Spleen (tissue), 11 donors: Measurements from ENCODE around the gene DDX60. TPM values are rescaled to one million over a fixed set of nuclear protein-coding genes. Genes with fewer than 3 reads are reported as not detected.
"Not testable (repeated sequence)": the region's sequence is repeated elsewhere in the genome, so short reads cannot be mapped to it uniquely, and the experiment has no call there.

Experiments used
- DNase-seq: peaks from one replicate; pipeline ENCODE4 v3.0.0-alpha.2; 2020
- H3K27ac ChIP-seq, 8 donors: fragments of 200-600 bp; sonication (generic) in 7 of 8; 1 replicate in 4 of 8; 2 replicates in 4 of 8; pipeline versions ENCODE4 v1.5.0 to v1.8.0; 2016 to 2021; ENCODE audit warnings: inconsistent platforms in 4 of 8, mild to moderate bottlenecking in 4 of 8, moderate library complexity in 1 of 8
- H3K27me3 ChIP-seq, 7 donors: fragments of 200-600 bp; sonication (generic) in 6 of 7; replicated peaks in 1 of 7; 1 replicate in 4 of 7; 2 replicates in 3 of 7; pipeline versions ENCODE4 v1.5.0 to v1.8.0; 2016 to 2021; ENCODE audit warnings: inconsistent platforms in 3 of 7, mild to moderate bottlenecking in 1 of 7
- H3K36me3 ChIP-seq, 6 donors: fragments of 200-600 bp; sonication (generic) in 5 of 6; 1 replicate in 4 of 6; 2 replicates in 2 of 6; pipeline versions ENCODE4 v1.5.0 to v1.8.0; 2016 to 2021; ENCODE audit warnings: inconsistent platforms in 2 of 6
- H3K4me1 ChIP-seq, 6 donors: fragments of 200-600 bp; sonication (generic) in 5 of 6; 1 replicate in 3 of 6; 2 replicates in 3 of 6; pipeline versions ENCODE4 v1.5.0 to v1.8.0; 2016 to 2021; ENCODE audit warnings: inconsistent platforms in 3 of 6
- H3K4me3 ChIP-seq, 8 donors: fragments of 200-600 bp; sonication (generic) in 7 of 8; 1 replicate in 4 of 8; 2 replicates in 4 of 8; pipeline versions ENCODE4 v1.5.0 to v1.8.0; 2016 to 2021; ENCODE audit warnings: inconsistent platforms in 4 of 8, mild to moderate bottlenecking in 4 of 8, moderate library complexity in 2 of 8
- H3K9me3 ChIP-seq, 8 donors: fragments of 200-600 bp; sonication (generic) in 7 of 8; 1 replicate in 4 of 8; 2 replicates in 4 of 8; pipeline versions ENCODE4 v1.5.0 to v1.8.0; 2016 to 2021; ENCODE audit warnings: inconsistent platforms in 4 of 8
- CTCF ChIP-seq, 11 experiments: fragments of 200-600 bp in 7 of 11; fragments of 450-650 bp in 4 of 11; sonication (generic) in 4 of 11; IDR thresholded peaks in 8 of 11; conservative IDR thresholded peaks in 3 of 11; 1 replicate in 7 of 11; 2 replicates in 4 of 11; pipeline versions ENCODE4 v1.4.0 to v1.8.0; 2016 to 2021; ENCODE audit warnings: antibody characterized with exemption in 11 of 11, inconsistent platforms in 4 of 11, mild to moderate bottlenecking in 1 of 11
- POLR2A ChIP-seq, 3 donors: fragments of 450-650 bp; IDR thresholded peaks; one replicate each; pipeline ENCODE4 v1.5.1; 2017; ENCODE audit warnings: antibody characterized with exemption in 3 of 3, mild to moderate bottlenecking in 1 of 3
- POLR2AphosphoS5 ChIP-seq, 3 donors: sonication (generic); formaldehyde crosslinking; IDR thresholded peaks; one replicate each; pipeline ENCODE4 v1.5.1; 2017; ENCODE audit warnings: antibody characterized with exemption in 3 of 3
- WGBS, 5 donors: extraction: QIAGEN DNeasy Blood & Tissue Kit in 3 of 5; methylation state at CpG; one replicate each; pipeline versions ENCODE4 v1.1.5 to v1.1.7; 2013 to 2018; 5-methylcytosine and 5-hydroxymethylcytosine counted together
- intact Hi-C: fragments of 100-400 bp; cut with DNase I; formaldehyde crosslinking; loops from one replicate; pipeline ENCODE4 v1.15.0; 2023; ENCODE audit warnings: low total_unique reads
- polyA plus RNA-seq, 3 donors: library from polyadenylated mRNA; stranded (reverse); fragments of 200-250 nt; gene quantifications; one replicate each; pipeline ENCODE4 v1.2.1, GENCODE V29; 2013
- total RNA-seq, 7 donors: library from RNA; depleted of rRNA in 3 of 7; stranded (reverse); fragments of >200 nt in 3 of 7; fragmentation: NEBNext Ultra II Directional in 4 of 7; extraction: Animal tissue kit (Norgen Biotek cat#: 25700) in 4 of 7; gene quantifications; one replicate each; pipeline versions ENCODE4 v1.1.0 to v1.2.1, GENCODE V29; 2016 to 2021
- donor health status: healthy with polysubstance abuse.
- donor health status: DM: no; HTN: no; CAD: no; lungs with moderate emphysema.
- donor health status: DM: no; HTN: no; CAD: no.
- donor health status: Bipolar disorder and iron deficiency.
- donor health status: healthy.
- donor health status: DM: no; HTN: no; CAD: no.
- donor health status: DM: yes; HTN: yes; CAD: no.

Gene DDX60
- total and polyA plus RNA-seq, 10 donors: 7.5 to 56.2 (median 38.2) TPM

DNA sequence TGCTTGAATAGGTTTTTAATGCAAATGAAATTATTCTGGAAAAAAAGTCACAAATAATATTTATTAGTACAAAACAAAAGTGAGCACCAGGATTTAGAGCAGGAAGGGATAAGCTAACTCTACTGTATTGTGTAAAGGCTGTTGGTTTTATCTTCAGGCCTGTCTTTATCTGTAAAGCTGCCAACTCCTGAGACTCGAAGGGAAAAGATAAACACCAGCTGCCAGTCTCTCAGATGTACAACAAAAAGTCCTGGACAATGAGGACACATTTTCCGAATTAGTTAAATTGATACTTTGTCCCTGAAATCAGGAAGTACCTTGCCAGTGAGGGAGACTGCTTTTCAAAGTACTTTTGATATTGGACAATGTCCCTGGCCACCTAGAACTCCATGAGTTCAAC lies 8.8 kb downstream of the DDX60 start:
- 51 to 72% (median 68%) methylated on average over 2 of the region's 2 CpGs for WGBS, 5 donors
- Histone ChIP-seq H3K27me3 (no peaks in the 10 kb centered on the region), H3K9me3 (no peaks in the 10 kb centered on the region), H3K27ac (peak overlapping the region in 6 of 8 donors; percentile 1 to 54 (median 37)), H3K4me3 (no peak overlapping the region), H3K36me3 (peaks cover 0 to 62% (median 26%) of the 10 kb centered on the region in 6 donors), H3K4me1 (peaks cover 0 to 25% (median 1%) of the 10 kb centered on the region in 6 donors)
- intact Hi-C loops: loop anchor here (10.0 kb wide), 1 partner anchor 175 kb away; the partner anchor contains the start of gene DDX60L
- no peak for TF ChIP-seq CTCF (IDR thresholded peaks at IDR 0.05 in 8 of 11, conservative IDR thresholded peaks at IDR 0.05 in 3 of 11)
- TF ChIP-seq POLR2AphosphoS5 (IDR thresholded peaks at IDR 0.05): no peak
- TF ChIP-seq POLR2A (IDR thresholded peaks at IDR 0.05): no peak
- no peak for DNase-seq

- peaks cover 0 to 71% (median 34%) of the 10 kb centered on the region in 6 donors for H3K36me3 ChIP-seq
- H3K27ac ChIP-seq: no peak overlapping the region
- no peaks in the 10 kb centered on the region for H3K27me3 ChIP-seq
- no peak for TF ChIP-seq CTCF (IDR thresholded peaks at IDR 0.05 in 8 of 11, conservative IDR thresholded peaks at IDR 0.05 in 3 of 11)
- TF ChIP-seq POLR2A (IDR thresholded peaks at IDR 0.05): no peak
- no peak for TF ChIP-seq POLR2AphosphoS5 (IDR thresholded peaks at IDR 0.05)
- intact Hi-C loops: no loop called here
- 93 to 100% (median 96%) methylated on average over 2 of the region's 2 CpGs for WGBS, 5 donors
- no peak overlapping the region for H3K4me3 ChIP-seq
- H3K9me3 ChIP-seq: no peaks in the 10 kb centered on the region
- peaks cover 0 to 18% (median 1%) of the 10 kb centered on the region in 6 donors for H3K4me1 ChIP-seq
- DNase-seq: no peak
These were observed 9.6 kb downstream of the DDX60 start for GRCh38 chr4:168308912-168309311.

DNA sequence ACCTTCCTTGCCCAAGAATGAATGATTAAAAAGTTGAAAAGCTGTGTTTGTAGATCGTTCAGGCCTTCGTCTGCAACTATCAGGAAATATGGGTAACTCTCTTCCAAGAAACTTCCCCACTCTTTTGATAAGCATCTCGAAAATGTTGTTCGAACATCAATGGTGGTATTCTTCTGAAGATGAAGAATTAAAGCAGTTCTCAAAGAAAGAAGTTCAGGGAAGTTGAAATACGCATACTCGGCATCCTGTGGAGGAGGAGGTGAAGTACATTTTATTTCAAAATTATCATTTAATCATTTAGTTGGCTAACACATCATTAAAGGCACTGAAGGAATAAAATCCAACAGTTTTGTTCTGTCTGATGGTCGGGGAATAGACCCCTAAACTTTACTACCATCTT lies 12.1 kb downstream of the DDX60 start:
- no peaks in the 10 kb centered on the region for H3K9me3 ChIP-seq
- peaks cover 0 to 93% (median 44%) of the 10 kb centered on the region in 6 donors for H3K36me3 ChIP-seq
- 84 to 90% (median 86%) methylated on average over 7 of the region's 7 CpGs for WGBS, 5 donors
- peaks cover 0 to 18% (median 1%) of the 10 kb centered on the region in 6 donors for H3K4me1 ChIP-seq
- DNase-seq: no peak
- no peak overlapping the region for H3K4me3 ChIP-seq
- intact Hi-C loops: no loop called here
- TF ChIP-seq POLR2AphosphoS5 (IDR thresholded peaks at IDR 0.05) (no peak), POLR2A (IDR thresholded peaks at IDR 0.05) (no peak), CTCF (IDR thresholded peaks at IDR 0.05 in 8 of 11, conservative IDR thresholded peaks at IDR 0.05 in 3 of 11) (no peak)
- H3K27ac ChIP-seq: no peak overlapping the region
- no peaks in the 10 kb centered on the region for H3K27me3 ChIP-seq

GRCh38 chr4:168304744-168305459 lies 13.7 kb downstream of the DDX60 start:
- DNase-seq: no peak
- Histone ChIP-seq H3K9me3 (no peaks in the 10 kb centered on the region), H3K4me3 (no peak overlapping the region), H3K36me3 (peaks cover 0 to 96% (median 38%) of the 10 kb centered on the region in 6 donors), H3K27me3 (no peaks in the 10 kb centered on the region), H3K4me1 (peaks cover 0 to 12% (median 1%) of the 10 kb centered on the region in 6 donors), H3K27ac (no peak overlapping the region)
- WGBS, 5 donors: 88 to 94% (median 89%) methylated on average over 3 of the region's 3 CpGs
- no peak for TF ChIP-seq POLR2A (IDR thresholded peaks at IDR 0.05)
- TF ChIP-seq CTCF (IDR thresholded peaks at IDR 0.05 in 8 of 11, conservative IDR thresholded peaks at IDR 0.05 in 3 of 11): no peak
- intact Hi-C loops: no loop called here

DNA sequence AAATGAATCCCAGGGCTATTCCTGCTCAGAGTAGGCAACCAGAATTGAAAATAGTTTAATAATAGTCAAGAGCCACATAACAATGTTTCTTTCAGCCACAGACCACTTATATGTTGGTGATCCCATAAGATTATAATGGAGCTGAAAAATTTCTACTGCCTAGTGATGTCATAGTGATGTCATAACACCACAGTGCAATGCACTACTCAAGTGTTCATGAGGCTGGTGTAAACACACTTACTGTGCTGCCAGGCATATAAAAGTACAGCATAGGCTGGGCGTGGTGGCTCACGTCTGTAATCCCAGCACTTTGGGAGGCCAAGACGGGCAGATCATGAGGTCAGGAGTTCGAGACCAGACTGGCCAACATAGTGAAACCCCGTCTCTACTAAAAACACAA lies 15.1 kb downstream of the DDX60 start:
- intact Hi-C loops, H3K27ac ChIP-seq, H3K4me1 ChIP-seq, H3K4me3 ChIP-seq, H3K27me3 ChIP-seq, H3K9me3 ChIP-seq, DNase-seq: not testable (repeated sequence)
- peaks cover 0 to 91% (median 36%) of the 10 kb centered on the region in 6 donors for H3K36me3 ChIP-seq
- WGBS, 5 donors: 89 to 98% (median 97%) methylated on average over 5 of the region's 5 CpGs
